Activated CD8-positive, alpha-beta memory T cell treated with anti-CD3 and anti-CD28 coated beads, Interleukin-2, amount 10 ng/mL, durations not matched to agents 7 days and 5 days (primary cell): Measurements from ENCODE around the gene ANKRD55. TPM values are rescaled to one million over a fixed set of nuclear protein-coding genes. Genes with fewer than 3 reads are reported as not detected.
"Not testable (repeated sequence)": the region's sequence is repeated elsewhere in the genome, so short reads cannot be mapped to it uniquely, and the experiment has no call there.

Experiments used
- ATAC-seq: fragments of 150-1000 bp; cut with Tn5 transposase; one replicate; pipeline ENCODE4 v1.10.0; 2021; ENCODE audit warnings: moderate library complexity
- CTCF ChIA-PET: fragments of 350-600 bp; sonication (Branson Sonifier 250); formaldehyde crosslinking; loops from one replicate; lab custom pipeline; 2021; ENCODE audit warnings: antibody characterized with exemption; lab: Charles Lee
- DNase-seq: peaks from one replicate; pipeline ENCODE4 v3.0.0-alpha.2; 2020
- H3K27ac Mint-ChIP-seq: one replicate; pipeline ENCODE4 v1.8.0; 2021; ENCODE audit warnings: mild to moderate bottlenecking, mixed read lengths
- H3K27me3 Mint-ChIP-seq: one replicate; pipeline ENCODE4 v1.8.0; 2021; ENCODE audit warnings: mixed read lengths
- H3K36me3 Mint-ChIP-seq: one replicate; pipeline ENCODE4 v1.8.0; 2021; ENCODE audit warnings: mild to moderate bottlenecking, mixed read lengths
- H3K4me1 Mint-ChIP-seq: one replicate; pipeline ENCODE4 v1.8.0; 2021; ENCODE audit warnings: mixed read lengths
- H3K4me3 Mint-ChIP-seq: one replicate; pipeline ENCODE4 v1.8.0; 2021; ENCODE audit warnings: mild to moderate bottlenecking, moderate library complexity, mixed read lengths
- H3K9me3 Mint-ChIP-seq: one replicate; pipeline ENCODE4 v1.8.0; 2022; ENCODE audit warnings: low read depth, mixed read lengths
- total RNA-seq, 2 experiments: library from RNA; stranded (reverse); gene quantifications; one replicate each; pipeline ENCODE4 v1.2.3, GENCODE V29; 2021

Gene ANKRD55
- total RNA-seq, 2 experiments from 2014 or later, result 0.26 TPM; not detected in 1

- H3K4me1 Mint-ChIP-seq, result peaks cover under 1% of the 10 kb centered on the region
- H3K27me3 Mint-ChIP-seq, result peaks cover 26% of the 10 kb centered on the region
- no peak overlapping the region for H3K4me3 Mint-ChIP-seq
- H3K36me3 Mint-ChIP-seq, result peaks cover 2% of the 10 kb centered on the region
- DNase-seq, result no peak
- no peak overlapping the region for H3K27ac Mint-ChIP-seq
- CTCF ChIA-PET, result interaction anchor here (1.4 kb wide), 2 partner anchors 87 to 95 kb away, joined by 3 to 4 read pairs; no protein-coding TSS in a partner anchor
- ATAC-seq, result no peak
- no peaks in the 10 kb centered on the region for H3K9me3 Mint-ChIP-seq
These were observed 127.4 kb downstream of the ANKRD55 start for GRCh38 chr5:56105511-56106291.

- Mint-ChIP-seq H3K4me1 (peaks cover 2% of the 10 kb centered on the region), H3K27me3 (peaks cover 26% of the 10 kb centered on the region), H3K9me3 (no peaks in the 10 kb centered on the region), H3K4me3 (no peak overlapping the region), H3K36me3 (peaks cover 2% of the 10 kb centered on the region), H3K27ac (no peak overlapping the region)
- ATAC-seq (no peak), DNase-seq (no peak)
- CTCF ChIA-PET, result interaction anchor here (0.8 kb wide), 1 partner anchor 10 kb away, joined by 5 read pairs; no protein-coding TSS in a partner anchor
These were observed 130.2 kb downstream of the ANKRD55 start for GRCh38 chr5:56102889-56103288.

- H3K4me1 Mint-ChIP-seq, DNase-seq, ATAC-seq, H3K9me3 Mint-ChIP-seq, H3K36me3 Mint-ChIP-seq, H3K27ac Mint-ChIP-seq, CTCF ChIA-PET: not testable (repeated sequence)
- H3K27me3 Mint-ChIP-seq, result peaks cover 26% of the 10 kb centered on the region
- peak overlapping the region; percentile 5 for H3K4me3 Mint-ChIP-seq
These were observed 130.9 kb downstream of the ANKRD55 start for GRCh38 chr5:56102207-56102606.

GRCh38 chr5:56101180-56101579 lies 131.9 kb downstream of the ANKRD55 start:
- Mint-ChIP-seq H3K4me3 (no peak overlapping the region), H3K27ac (no peak overlapping the region), H3K27me3 (peaks cover 26% of the 10 kb centered on the region), H3K36me3 (peaks cover 3% of the 10 kb centered on the region), H3K9me3 (no peaks in the 10 kb centered on the region), H3K4me1 (peaks cover 2% of the 10 kb centered on the region)
- no peak for DNase-seq
- CTCF ChIA-PET, result no interaction called here
- ATAC-seq, result no peak

- H3K27me3 Mint-ChIP-seq, result peaks cover 25% of the 10 kb centered on the region
- ATAC-seq (no peak), DNase-seq (no peak)
- no peaks in the 10 kb centered on the region for H3K9me3 Mint-ChIP-seq
- H3K27ac Mint-ChIP-seq, result no peak overlapping the region
- peaks cover 4% of the 10 kb centered on the region for H3K4me1 Mint-ChIP-seq
- CTCF ChIA-PET, result no interaction called here
- H3K4me3 Mint-ChIP-seq, result no peak overlapping the region
- peaks cover 3% of the 10 kb centered on the region for H3K36me3 Mint-ChIP-seq
These were observed 132.5 kb downstream of the ANKRD55 start for GRCh38 chr5:56100439-56101176.

- H3K27ac Mint-ChIP-seq, result no peak overlapping the region
- DNase-seq, result no peak
These were observed 133.8 kb downstream of the ANKRD55 start for GRCh38 chr5:56099346-56099745.

GRCh38 chr5:56097055-56097454 lies 136.1 kb downstream of the ANKRD55 start:
- ATAC-seq, result no peak
- H3K4me3 Mint-ChIP-seq, result no peak overlapping the region
- no peak overlapping the region for H3K27ac Mint-ChIP-seq
- peaks cover 3% of the 10 kb centered on the region for H3K27me3 Mint-ChIP-seq
- DNase-seq, result no peak
- H3K9me3 Mint-ChIP-seq, result no peaks in the 10 kb centered on the region
- CTCF ChIA-PET, result interaction anchor here (0.7 kb wide), 1 partner anchor 38 kb away, joined by 3 read pairs; no protein-coding TSS in a partner anchor
- H3K4me1 Mint-ChIP-seq, result peaks cover 15% of the 10 kb centered on the region
- H3K36me3 Mint-ChIP-seq, result peaks cover 3% of the 10 kb centered on the region

More at GRCh38 chr5:56099346-56099745, 133.8 kb downstream of the ANKRD55 start:
- Mint-ChIP-seq H3K36me3 (peaks cover 3% of the 10 kb centered on the region), H3K4me1 (peaks cover 13% of the 10 kb centered on the region), H3K9me3 (no peaks in the 10 kb centered on the region), H3K27me3 (peaks cover 21% of the 10 kb centered on the region), H3K4me3 (no peak overlapping the region)
- no peak for ATAC-seq
- CTCF ChIA-PET, result no interaction called here

- DNase-seq, result no peak
- Mint-ChIP-seq H3K9me3 (no peaks in the 10 kb centered on the region), H3K4me3 (no peak overlapping the region), H3K27ac (no peak overlapping the region), H3K36me3 (peaks cover 1% of the 10 kb centered on the region), H3K27me3 (no peaks in the 10 kb centered on the region), H3K4me1 (peaks cover 19% of the 10 kb centered on the region)
- CTCF ChIA-PET, result no interaction called here
- ATAC-seq, result no peak
These were observed 137.5 kb downstream of the ANKRD55 start for GRCh38 chr5:56095579-56096102.

GRCh38 chr5:56094579-56095361 lies 138.4 kb downstream of the ANKRD55 start:
- Mint-ChIP-seq H3K4me3 (no peak overlapping the region), H3K27me3 (no peaks in the 10 kb centered on the region), H3K36me3 (peaks cover 1% of the 10 kb centered on the region), H3K27ac (no peak overlapping the region), H3K9me3 (no peaks in the 10 kb centered on the region), H3K4me1 (peaks cover 25% of the 10 kb centered on the region)
- DNase-seq (peak; percentile 44), ATAC-seq (peak; percentile 30)
- CTCF ChIA-PET, result interaction anchor here (0.9 kb wide), 1 partner anchor 10 kb away, joined by 3 read pairs; no protein-coding TSS in a partner anchor

- no peak for ATAC-seq
- Mint-ChIP-seq H3K4me3 (no peak overlapping the region), H3K9me3 (no peaks in the 10 kb centered on the region), H3K27ac (no peak overlapping the region), H3K27me3 (no peaks in the 10 kb centered on the region), H3K4me1 (peaks cover 31% of the 10 kb centered on the region), H3K36me3 (peaks cover 1% of the 10 kb centered on the region)
- CTCF ChIA-PET, result no interaction called here
- DNase-seq, result no peak
These were observed 139.2 kb downstream of the ANKRD55 start for GRCh38 chr5:56093970-56094369.

GRCh38 chr5:56092115-56092514 lies 141.0 kb downstream of the ANKRD55 start:
- H3K9me3 Mint-ChIP-seq, result no peaks in the 10 kb centered on the region

GRCh38 chr5:56091664-56092063 lies 141.5 kb downstream of the ANKRD55 start:
- Mint-ChIP-seq H3K4me1 (peaks cover 34% of the 10 kb centered on the region), H3K27me3 (no peaks in the 10 kb centered on the region), H3K9me3 (no peaks in the 10 kb centered on the region), H3K4me3 (no peak overlapping the region), H3K36me3 (peaks cover 1% of the 10 kb centered on the region), H3K27ac (no peak overlapping the region)
- ATAC-seq (no peak), DNase-seq (no peak)
- CTCF ChIA-PET, result interaction anchor here (1.6 kb wide), 1 partner anchor 11 kb away, joined by 5 read pairs; no protein-coding TSS in a partner anchor

More at GRCh38 chr5:56092115-56092514, 141.0 kb downstream of the ANKRD55 start:
- DNase-seq (no peak), ATAC-seq (no peak)
- Mint-ChIP-seq H3K27me3 (no peaks in the 10 kb centered on the region), H3K27ac (no peak overlapping the region), H3K4me3 (no peak overlapping the region), H3K4me1 (peaks cover 34% of the 10 kb centered on the region), H3K36me3 (peaks cover 1% of the 10 kb centered on the region)
- CTCF ChIA-PET, result interaction anchor here (1.6 kb wide), 1 partner anchor 11 kb away, joined by 5 read pairs; no protein-coding TSS in a partner anchor
